ENCODE measurements around the gene PHAX.
"Not testable (repeated sequence)": the region's sequence is repeated elsewhere in the genome, so short reads cannot be mapped to it uniquely, and the experiment has no call there.

The PHAX gene

DNA sequence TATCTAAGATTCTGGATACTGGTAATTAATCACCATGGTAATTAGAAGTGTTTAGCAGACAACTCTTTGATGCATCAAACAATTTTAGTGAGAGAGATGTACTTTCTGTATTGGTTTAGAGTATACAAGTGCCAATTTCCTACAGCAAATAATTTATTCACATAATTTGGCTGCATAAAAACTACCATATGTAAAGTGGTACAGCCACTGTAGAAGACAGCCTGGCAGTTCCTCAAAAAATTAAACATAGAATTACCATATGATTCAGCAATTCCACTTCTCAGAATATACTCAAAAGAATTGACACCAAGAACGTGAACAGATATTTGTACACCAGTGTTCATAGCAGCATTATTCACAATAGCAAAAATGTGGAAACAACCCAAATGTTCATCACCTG is 36.2 kb downstream of the PHAX start:
- peak overlapping the region; percentile 58 for H3K27ac ChIP-seq
- H3K9ac ChIP-seq (ENCODE audit: insufficient read length), result no peak overlapping the region
- H3K4me3 ChIP-seq, result no peak overlapping the region
- H3K36me3 ChIP-seq (ENCODE audit: insufficient read depth, low read length), result no peaks in the 10 kb centered on the region
- no peaks in the 10 kb centered on the region for H3K9me3 ChIP-seq (ENCODE audit: low read depth, low read length)
- DNase-seq (ENCODE audit: low read depth, low spot score), result no peak
- no peak for TF ChIP-seq POLR2AphosphoS5 (IDR thresholded peaks at IDR 0.05; ENCODE audit: borderline replicate concordance, low read depth, low read length)
- no peak for TF ChIP-seq FOXP2 (optimal IDR thresholded peaks at IDR 0.05; ENCODE audit: control extremely low read depth, extremely low read length, insufficient read depth)
- no peak for TF ChIP-seq EZH2 (IDR thresholded peaks at IDR 0.05)

DNA sequence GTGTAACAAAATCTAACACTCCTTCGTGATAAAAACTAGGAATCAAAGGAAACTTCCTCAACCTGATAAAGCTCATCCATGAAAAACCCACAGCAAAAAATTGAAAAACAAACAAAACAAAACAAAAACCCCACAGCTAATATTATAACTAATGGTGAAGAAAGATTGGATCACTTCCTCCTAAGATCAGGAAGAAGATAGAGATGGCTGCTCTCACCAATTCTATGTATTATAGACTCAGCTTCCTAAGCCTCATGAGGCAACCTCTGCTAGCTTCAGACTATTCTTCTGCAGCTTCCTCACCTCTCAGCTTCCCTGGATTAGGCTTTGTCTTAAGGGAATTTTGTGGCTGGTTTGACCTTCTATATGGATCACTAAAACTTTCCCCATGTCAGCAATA is 40.1 kb downstream of the PHAX start:
- Histone ChIP-seq H3K4me3 (0 out of 2 replicates have a peak overlapping the region, but pooled peaks have one; percentile 6), H3K27ac (peak overlapping the region; percentile 90), H3K36me3 (ENCODE audit: insufficient read depth, low read length) (no peaks in the 10 kb centered on the region), H3K9me3 (ENCODE audit: low read depth, low read length) (peaks cover 9% of the 10 kb centered on the region; the same call in 1 of the 2 replicates), H3K9ac (ENCODE audit: insufficient read length) (peak overlapping the region; percentile 29)
- no peak for DNase-seq (ENCODE audit: low read depth, low spot score)
- TF ChIP-seq POLR2AphosphoS5 (IDR thresholded peaks at IDR 0.05; ENCODE audit: borderline replicate concordance, low read depth, low read length) (0 out of 2 replicates have a peak, but pooled peaks have one; percentile 11), EZH2 (IDR thresholded peaks at IDR 0.05) (no peak), FOXP2 (optimal IDR thresholded peaks at IDR 0.05; ENCODE audit: control extremely low read depth, extremely low read length, insufficient read depth) (no peak)

DNA sequence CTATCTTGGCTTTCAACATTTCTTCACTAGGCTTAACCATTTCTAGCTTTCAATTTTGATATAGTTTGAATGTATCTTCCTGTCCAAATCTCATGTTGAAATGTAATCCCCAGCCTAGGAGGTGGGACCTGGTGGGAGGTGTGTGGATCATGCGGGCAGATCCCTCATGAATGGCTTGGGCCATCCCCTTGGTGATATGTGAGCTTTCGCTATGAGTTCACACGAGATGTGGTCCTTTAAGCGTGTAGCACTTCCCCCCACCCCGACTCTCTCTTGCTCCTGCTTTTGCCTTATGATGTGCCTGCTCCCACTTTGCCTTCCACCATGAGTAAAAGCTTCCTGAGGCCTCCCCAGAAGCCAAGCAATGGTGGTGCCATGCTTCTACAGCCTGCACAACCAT is 40.6 kb downstream of the PHAX start:
- Histone ChIP-seq H3K9me3 (ENCODE audit: low read depth, low read length) (peaks cover 9% of the 10 kb centered on the region; the same call in 1 of the 2 replicates), H3K36me3 (ENCODE audit: insufficient read depth, low read length) (no peaks in the 10 kb centered on the region), H3K4me3 (no peak overlapping the region), H3K27ac (peak overlapping the region; percentile 90), H3K9ac (ENCODE audit: insufficient read length) (no peak overlapping the region)
- TF ChIP-seq FOXP2 (optimal IDR thresholded peaks at IDR 0.05; ENCODE audit: control extremely low read depth, extremely low read length, insufficient read depth) (no peak), POLR2AphosphoS5 (IDR thresholded peaks at IDR 0.05; ENCODE audit: borderline replicate concordance, low read depth, low read length) (no peak), EZH2 (IDR thresholded peaks at IDR 0.05) (no peak)
- DNase-seq (ENCODE audit: low read depth, low spot score), result no peak

DNA sequence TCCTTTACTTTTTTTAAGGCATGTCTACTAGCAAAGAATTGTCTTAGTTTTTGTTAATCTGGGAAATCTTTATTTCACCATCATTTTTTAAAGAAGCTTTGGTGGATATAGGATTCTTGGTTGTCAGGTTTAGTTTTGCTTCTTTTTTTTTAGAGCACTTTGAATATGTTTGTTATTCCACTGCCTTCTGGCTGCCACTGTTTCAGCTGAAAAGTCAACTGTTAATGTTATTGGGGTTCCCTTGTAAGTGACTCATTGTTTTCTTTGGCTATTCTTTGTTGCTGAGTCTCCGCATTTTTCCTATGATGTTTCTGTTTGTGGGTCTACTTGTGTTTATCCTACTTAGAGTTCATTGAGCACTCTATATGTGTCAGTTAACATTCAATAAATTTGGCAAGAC is 44.4 kb downstream of the PHAX start:
- no peak for TF ChIP-seq EZH2 (IDR thresholded peaks at IDR 0.05)
- TF ChIP-seq FOXP2 (optimal IDR thresholded peaks at IDR 0.05; ENCODE audit: control extremely low read depth, extremely low read length, insufficient read depth), result no peak
- Histone ChIP-seq H3K36me3 (ENCODE audit: insufficient read depth, low read length) (peaks cover 3% of the 10 kb centered on the region; the same call in 1 of the 2 replicates), H3K4me3 (no peak overlapping the region), H3K9me3 (ENCODE audit: low read depth, low read length) (peaks cover 9% of the 10 kb centered on the region; the same call in 1 of the 2 replicates), H3K27ac (no peak overlapping the region), H3K9ac (ENCODE audit: insufficient read length) (no peak overlapping the region)
- DNase-seq (ENCODE audit: low read depth, low spot score), result no peak

DNA sequence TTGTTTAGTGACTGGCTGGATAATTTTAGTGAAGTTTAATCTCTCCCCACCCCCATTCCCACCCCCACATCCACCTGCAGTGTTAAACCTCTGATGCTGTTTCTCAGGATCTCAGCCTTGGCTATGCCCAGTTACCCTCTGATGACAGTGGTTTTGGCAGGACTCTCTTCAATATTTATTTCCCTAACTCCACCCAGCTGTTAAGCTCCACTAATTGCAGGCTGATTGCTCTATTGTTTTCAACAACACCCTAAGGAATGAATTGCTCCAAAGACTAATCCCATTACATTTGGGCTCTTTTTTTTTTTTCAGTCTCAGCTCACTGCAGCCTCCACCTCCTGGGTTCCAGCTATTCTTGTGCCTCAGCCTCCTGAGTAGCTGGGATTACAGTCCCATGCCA is 46.3 kb downstream of the PHAX start:
- Histone ChIP-seq H3K36me3 (ENCODE audit: insufficient read depth, low read length) (peaks cover 3% of the 10 kb centered on the region; the same call in 1 of the 2 replicates), H3K9me3 (ENCODE audit: low read depth, low read length) (peaks cover 9% of the 10 kb centered on the region; the same call in 1 of the 2 replicates), H3K4me3 (no peak overlapping the region), H3K27ac (no peak overlapping the region), H3K9ac (ENCODE audit: insufficient read length) (no peak overlapping the region)
- no peak for DNase-seq (ENCODE audit: low read depth, low spot score)
- TF ChIP-seq FOXP2 (optimal IDR thresholded peaks at IDR 0.05; ENCODE audit: control extremely low read depth, extremely low read length, insufficient read depth) (no peak), EZH2 (IDR thresholded peaks at IDR 0.05) (no peak)

DNA sequence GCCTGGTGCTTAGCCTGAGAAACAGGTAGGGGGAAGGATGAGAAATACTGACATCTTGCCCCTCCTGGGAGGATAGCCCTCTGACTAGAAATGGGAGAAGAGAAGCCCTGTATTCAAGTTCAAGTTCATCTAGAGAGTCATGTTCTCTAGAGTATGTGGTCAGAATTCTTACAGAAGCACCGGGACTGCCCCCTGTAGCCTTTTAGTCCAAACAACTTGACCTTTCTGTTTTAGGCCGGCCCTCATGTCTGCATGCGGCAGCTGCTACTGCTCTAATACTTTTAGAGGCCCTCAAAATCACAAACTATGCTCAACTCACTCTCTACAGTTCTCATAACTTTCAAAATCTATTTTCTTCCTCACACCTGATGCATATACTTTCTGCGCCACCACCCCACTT is 47.7 kb downstream of the PHAX start:
- H3K9me3 ChIP-seq (ENCODE audit: low read depth, low read length), result peaks cover 9% of the 10 kb centered on the region; the same call in 1 of the 2 replicates
- no peak overlapping the region for H3K4me3 ChIP-seq
- peaks cover 3% of the 10 kb centered on the region; the same call in 1 of the 2 replicates for H3K36me3 ChIP-seq (ENCODE audit: insufficient read depth, low read length)
- H3K27ac ChIP-seq, result no peak overlapping the region
- no peak for DNase-seq (ENCODE audit: low read depth, low spot score)
- no peak overlapping the region for H3K9ac ChIP-seq (ENCODE audit: insufficient read length)
- TF ChIP-seq EZH2 (IDR thresholded peaks at IDR 0.05) (no peak), FOXP2 (optimal IDR thresholded peaks at IDR 0.05; ENCODE audit: control extremely low read depth, extremely low read length, insufficient read depth) (no peak), POLR2AphosphoS5 (IDR thresholded peaks at IDR 0.05; ENCODE audit: borderline replicate concordance, low read depth, low read length) (no peak)

DNA sequence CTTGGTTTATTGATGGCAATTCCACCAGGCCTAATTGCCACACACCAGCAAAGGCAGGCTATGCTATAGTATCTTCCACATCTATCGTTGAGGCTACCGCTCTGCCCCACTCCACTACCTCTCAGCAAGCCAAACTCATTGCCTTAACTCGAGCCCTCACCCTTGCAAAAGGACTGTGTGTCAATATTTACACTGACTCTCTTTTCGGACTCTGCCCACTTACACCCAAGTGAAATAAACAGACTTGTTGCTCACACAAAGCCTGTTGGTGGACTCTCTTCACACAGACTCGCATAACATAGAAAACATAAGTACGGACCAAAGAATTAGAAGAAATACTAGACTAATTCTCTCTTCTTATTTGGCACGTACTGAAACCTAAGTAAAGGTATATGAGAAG is 48.3 kb downstream of the PHAX start:
- H3K4me3 ChIP-seq; H3K9ac ChIP-seq (ENCODE audit: insufficient read length); DNase-seq (ENCODE audit: low read depth, low spot score); H3K9me3 ChIP-seq (ENCODE audit: low read depth, low read length); H3K36me3 ChIP-seq (ENCODE audit: insufficient read depth, low read length): not testable (repeated sequence)
- peak overlapping the region; percentile 100 for H3K27ac ChIP-seq

DNA sequence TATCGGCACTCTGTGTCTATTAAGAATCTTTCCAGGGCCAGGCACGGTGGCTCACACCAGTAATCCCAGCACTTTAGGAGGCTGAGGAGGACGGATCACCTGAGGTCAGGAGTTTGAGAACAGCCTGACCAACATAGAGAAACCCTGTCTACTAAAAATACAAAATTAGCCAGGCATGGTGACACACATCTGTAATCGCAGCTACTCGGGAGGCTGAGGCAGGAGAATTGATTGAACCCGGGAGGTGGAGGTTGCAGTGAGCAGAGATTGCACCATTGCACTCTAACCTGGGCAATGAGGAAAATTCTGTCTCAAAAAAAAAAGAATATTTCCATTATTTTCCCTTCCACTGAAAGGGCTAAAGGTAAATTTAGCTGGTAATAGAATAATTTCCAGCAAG is 49.0 kb downstream of the PHAX start:
- H3K4me3 ChIP-seq; H3K9ac ChIP-seq (ENCODE audit: insufficient read length): not testable (repeated sequence)
- H3K27ac ChIP-seq, result peak overlapping the region; percentile 100

DNA sequence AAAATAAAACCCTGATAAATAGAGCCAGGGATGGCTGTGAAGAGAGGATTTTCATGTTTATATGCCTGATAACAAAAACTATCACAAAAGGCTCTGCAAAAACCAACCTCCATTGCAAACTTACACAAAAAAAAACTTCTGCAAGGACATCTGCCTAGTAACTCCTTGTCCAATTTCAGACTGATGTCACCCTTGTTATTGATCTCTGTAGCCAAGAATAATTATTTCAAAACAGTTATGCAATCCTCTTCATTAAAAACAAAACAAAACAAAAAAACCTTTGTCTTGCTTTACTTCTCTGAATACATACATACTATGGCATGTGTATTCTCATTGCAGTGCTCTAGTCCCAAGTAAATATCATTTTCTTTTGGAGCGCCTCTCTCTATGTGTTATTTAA is 49.7 kb downstream of the PHAX start:
- Histone ChIP-seq H3K36me3 (ENCODE audit: insufficient read depth, low read length) (peaks cover 3% of the 10 kb centered on the region; the same call in 1 of the 2 replicates), H3K4me3 (peak overlapping the region; percentile 53), H3K9ac (ENCODE audit: insufficient read length) (peak overlapping the region; percentile 56), H3K27ac (peak overlapping the region; percentile 100), H3K9me3 (ENCODE audit: low read depth, low read length) (peaks cover 3% of the 10 kb centered on the region; the same call in 1 of the 2 replicates)
- DNase-seq (ENCODE audit: low read depth, low spot score), result no peak
- TF ChIP-seq EZH2 (IDR thresholded peaks at IDR 0.05) (no peak), FOXP2 (optimal IDR thresholded peaks at IDR 0.05; ENCODE audit: control extremely low read depth, extremely low read length, insufficient read depth) (no peak), POLR2AphosphoS5 (IDR thresholded peaks at IDR 0.05; ENCODE audit: borderline replicate concordance, low read depth, low read length) (no peak)

More for the DNA sequence above, 49.0 kb downstream of the PHAX start:
- not testable (repeated sequence) for DNase-seq (ENCODE audit: low read depth, low spot score); H3K9me3 ChIP-seq (ENCODE audit: low read depth, low read length); H3K36me3 ChIP-seq (ENCODE audit: insufficient read depth, low read length)
